ENCODE measurements around the gene AGO1.

Gene AGO1

DNA sequence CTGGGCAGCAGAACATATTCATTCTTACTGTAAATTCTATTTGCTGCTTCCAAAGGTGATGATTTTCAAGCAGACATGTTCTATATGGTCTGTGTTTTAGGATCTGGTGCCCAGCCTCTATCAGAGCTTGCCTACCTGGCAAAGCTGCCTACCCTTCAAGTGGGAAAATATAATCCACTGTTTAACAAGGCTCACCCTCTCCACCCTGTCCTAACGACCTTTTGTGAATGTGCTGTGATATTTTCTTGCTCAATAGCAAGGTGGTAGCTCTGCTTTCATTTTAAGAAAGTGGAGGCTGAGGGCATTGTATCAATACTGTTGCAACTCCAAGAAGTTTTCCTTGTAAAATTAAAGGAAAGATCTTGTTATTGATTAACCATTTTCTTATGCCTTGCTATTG, 26.0 kb upstream of the AGO1 start:
- TF ChIP-seq CTCF (IDR thresholded peaks at IDR 0.05) = no peak
- H3K4me2 ChIP-seq (ENCODE audit: low read length) = no peak overlapping the region
- no peak overlapping the region for H3K27ac ChIP-seq
- H3K36me3 ChIP-seq (ENCODE audit: control insufficient read depth, insufficient read depth, low read length) = no peaks in the 10 kb centered on the region
- H2AFZ ChIP-seq = no peak overlapping the region
- H3K9me3 ChIP-seq (ENCODE audit: control insufficient read depth, low read length) = no peaks in the 10 kb centered on the region
- no peaks in the 10 kb centered on the region for H3K4me1 ChIP-seq
- no peaks in the 10 kb centered on the region for H3K79me2 ChIP-seq
- no peaks in the 10 kb centered on the region for H3K27me3 ChIP-seq (ENCODE audit: control insufficient read depth, insufficient read depth, low read length)
- H3K9ac ChIP-seq = no peak overlapping the region
- H3K4me3 ChIP-seq (ENCODE audit: low read depth, low read length) = no peak overlapping the region

DNA sequence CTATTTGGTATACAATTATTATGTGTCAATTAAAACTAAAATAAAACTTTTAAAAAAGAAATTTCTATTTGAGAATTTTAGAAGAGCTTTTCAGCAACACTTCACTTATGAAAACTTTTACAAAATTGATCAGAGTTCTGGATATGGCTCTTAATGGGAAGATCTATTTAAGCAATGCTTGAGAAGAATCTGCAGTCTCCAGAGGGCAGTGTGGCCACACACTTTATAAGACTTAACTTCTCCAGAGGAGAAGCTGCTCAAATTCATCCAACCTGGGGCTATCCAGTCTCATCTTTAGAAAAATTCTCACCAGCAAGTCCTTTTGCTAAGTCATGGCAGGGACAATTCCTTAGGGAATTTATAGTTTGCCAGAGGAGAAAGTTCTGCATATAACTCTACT, 25.2 kb upstream of the AGO1 start:
- no peaks in the 10 kb centered on the region for H3K27me3 ChIP-seq (ENCODE audit: control insufficient read depth, insufficient read depth, low read length)
- no peak overlapping the region for H3K4me2 ChIP-seq (ENCODE audit: low read length)
- H2AFZ ChIP-seq = no peak overlapping the region
- H3K36me3 ChIP-seq (ENCODE audit: control insufficient read depth, insufficient read depth, low read length) = no peaks in the 10 kb centered on the region
- peak; percentile 26 for TF ChIP-seq CTCF (IDR thresholded peaks at IDR 0.05)
- H3K4me3 ChIP-seq (ENCODE audit: low read depth, low read length) = no peak overlapping the region
- H3K27ac ChIP-seq = no peak overlapping the region
- H3K9ac ChIP-seq = no peak overlapping the region
- H3K9me3 ChIP-seq (ENCODE audit: control insufficient read depth, low read length) = no peaks in the 10 kb centered on the region
- no peaks in the 10 kb centered on the region for H3K4me1 ChIP-seq
- H3K79me2 ChIP-seq = no peaks in the 10 kb centered on the region

DNA sequence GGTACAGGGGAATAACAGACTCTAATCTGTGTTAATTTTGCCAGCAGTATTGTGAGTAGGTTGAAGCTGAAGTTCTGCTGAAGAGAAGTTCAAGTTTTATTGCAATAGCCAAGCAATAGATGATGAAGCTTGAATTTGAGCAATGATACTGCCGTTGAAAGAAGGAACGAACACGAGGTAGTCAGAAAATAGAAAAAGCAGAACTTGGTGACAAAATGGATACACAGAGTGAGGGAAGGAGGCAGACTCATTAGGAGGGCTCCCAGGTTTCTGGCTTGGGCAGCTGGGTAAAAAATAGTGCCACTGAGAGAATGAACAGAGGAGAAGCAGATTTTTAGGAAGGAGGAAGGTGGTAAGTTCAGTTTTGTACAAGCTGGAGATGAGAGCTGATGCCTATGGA, 22.3 kb upstream of the AGO1 start:
- H3K4me3 ChIP-seq (ENCODE audit: low read depth, low read length) = no peak overlapping the region
- no peak overlapping the region for H2AFZ ChIP-seq
- H3K27me3 ChIP-seq (ENCODE audit: control insufficient read depth, insufficient read depth, low read length) = no peaks in the 10 kb centered on the region
- H3K9me3 ChIP-seq (ENCODE audit: control insufficient read depth, low read length) = no peaks in the 10 kb centered on the region
- H3K79me2 ChIP-seq = no peaks in the 10 kb centered on the region
- no peak overlapping the region for H3K27ac ChIP-seq
- no peaks in the 10 kb centered on the region for H3K4me1 ChIP-seq
- TF ChIP-seq CTCF (IDR thresholded peaks at IDR 0.05) = no peak
- H3K9ac ChIP-seq = no peak overlapping the region
- no peaks in the 10 kb centered on the region for H3K36me3 ChIP-seq (ENCODE audit: control insufficient read depth, insufficient read depth, low read length)
- no peak overlapping the region for H3K4me2 ChIP-seq (ENCODE audit: low read length)

- no peak overlapping the region for H2AFZ ChIP-seq
- no peaks in the 10 kb centered on the region for H3K79me2 ChIP-seq
- no peaks in the 10 kb centered on the region for H3K4me1 ChIP-seq
- H3K9ac ChIP-seq = no peak overlapping the region
- no peak overlapping the region for H3K4me2 ChIP-seq (ENCODE audit: low read length)
- H3K36me3 ChIP-seq (ENCODE audit: control insufficient read depth, insufficient read depth, low read length) = no peaks in the 10 kb centered on the region
- no peak overlapping the region for H3K4me3 ChIP-seq (ENCODE audit: low read depth, low read length)
- no peaks in the 10 kb centered on the region for H3K9me3 ChIP-seq (ENCODE audit: control insufficient read depth, low read length)
- TF ChIP-seq CTCF (IDR thresholded peaks at IDR 0.05) = no peak
- no peak overlapping the region for H3K27ac ChIP-seq
- no peaks in the 10 kb centered on the region for H3K27me3 ChIP-seq (ENCODE audit: control insufficient read depth, insufficient read depth, low read length)
Measured at GRCh38 chr1:35863136-35863535, 19.9 kb upstream of the AGO1 start.

GRCh38 chr1:35863881-35864625, 19.0 kb upstream of the AGO1 start:
- H2AFZ ChIP-seq = peak overlapping the region; percentile 11
- no peak overlapping the region for H3K4me3 ChIP-seq (ENCODE audit: low read depth, low read length)
- peak overlapping the region; percentile 4 for H3K4me2 ChIP-seq (ENCODE audit: low read length)
- H3K27me3 ChIP-seq (ENCODE audit: control insufficient read depth, insufficient read depth, low read length) = no peaks in the 10 kb centered on the region
- H3K79me2 ChIP-seq = no peaks in the 10 kb centered on the region
- no peak overlapping the region for H3K27ac ChIP-seq
- no peak overlapping the region for H3K9ac ChIP-seq
- H3K36me3 ChIP-seq (ENCODE audit: control insufficient read depth, insufficient read depth, low read length) = no peaks in the 10 kb centered on the region
- no peak for TF ChIP-seq CTCF (IDR thresholded peaks at IDR 0.05)
- H3K9me3 ChIP-seq (ENCODE audit: control insufficient read depth, low read length) = no peaks in the 10 kb centered on the region
- no peaks in the 10 kb centered on the region for H3K4me1 ChIP-seq
